HG03066 (cell line): Measurements from ENCODE around the gene GPM6B.
"Not testable (repeated sequence)": the region's sequence is repeated elsewhere in the genome, so short reads cannot be mapped to it uniquely, and the experiment has no call there.

Source experiments
- ATAC-seq: cut with Tn5 transposase; IDR thresholded peaks from one replicate; pipeline ENCODE4 v1.9.1; 2021; ENCODE audit warnings: low read depth; ENCODE audit not compliant: unreplicated experiment

The GPM6B gene

DNA sequence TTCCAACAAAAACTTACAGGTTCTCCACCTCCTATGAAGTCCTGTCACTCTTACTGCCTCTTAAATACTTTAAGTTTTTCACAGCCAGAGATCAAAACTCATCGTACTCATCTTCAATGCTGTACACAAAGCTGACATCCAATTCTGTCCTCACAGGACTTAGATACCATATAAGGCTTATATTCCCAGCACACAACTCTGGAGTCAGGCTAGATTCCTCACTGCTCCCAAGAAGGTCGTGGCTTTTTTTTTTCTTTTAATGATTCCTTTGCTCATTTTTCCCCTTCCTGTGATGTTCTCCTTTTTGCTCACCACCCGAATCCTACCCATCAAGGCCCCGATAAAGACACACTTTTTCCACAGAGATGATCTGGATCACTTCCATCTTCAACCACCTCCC is 83.4 kb downstream of the GPM6B start:
- ATAC-seq, result no peak

DNA sequence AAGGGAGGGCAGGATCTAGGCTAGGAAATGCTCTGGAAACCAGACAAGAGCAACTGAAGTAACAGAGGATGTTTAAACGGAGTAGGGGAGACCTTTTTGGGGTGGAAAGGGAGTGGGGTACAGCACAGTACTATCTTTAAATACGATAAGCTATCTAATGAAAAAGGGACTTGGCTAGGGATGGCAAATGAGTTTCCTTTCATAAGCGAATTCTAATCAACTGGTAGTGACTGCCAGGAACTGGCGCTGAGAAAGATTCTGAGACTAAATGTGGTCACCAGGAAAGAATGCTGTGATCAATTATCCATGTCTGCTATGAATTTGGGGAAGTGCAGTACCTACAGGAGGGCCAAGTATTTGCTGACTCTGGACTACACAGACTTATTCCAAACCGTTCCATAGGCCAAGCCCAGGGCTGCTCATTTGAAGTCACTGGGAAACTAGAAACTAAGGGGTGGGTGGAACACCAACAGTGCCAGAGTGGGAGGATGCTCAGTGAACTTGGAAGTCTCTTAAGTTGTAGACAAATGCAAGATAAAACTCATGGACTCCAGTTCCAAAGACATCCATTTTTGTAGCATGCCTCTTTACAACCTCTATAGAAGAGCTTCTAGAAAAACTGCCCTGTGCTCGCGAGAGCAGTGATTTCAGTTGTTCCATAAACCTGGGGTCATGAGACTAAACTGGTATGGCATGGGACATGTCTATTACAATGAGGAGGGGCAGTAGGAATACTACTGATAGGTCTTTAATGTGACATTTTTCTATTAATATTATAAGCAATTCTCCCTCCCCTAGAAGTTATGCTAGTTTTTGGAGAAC is 84.4 kb downstream of the GPM6B start:
- no peak for ATAC-seq

DNA sequence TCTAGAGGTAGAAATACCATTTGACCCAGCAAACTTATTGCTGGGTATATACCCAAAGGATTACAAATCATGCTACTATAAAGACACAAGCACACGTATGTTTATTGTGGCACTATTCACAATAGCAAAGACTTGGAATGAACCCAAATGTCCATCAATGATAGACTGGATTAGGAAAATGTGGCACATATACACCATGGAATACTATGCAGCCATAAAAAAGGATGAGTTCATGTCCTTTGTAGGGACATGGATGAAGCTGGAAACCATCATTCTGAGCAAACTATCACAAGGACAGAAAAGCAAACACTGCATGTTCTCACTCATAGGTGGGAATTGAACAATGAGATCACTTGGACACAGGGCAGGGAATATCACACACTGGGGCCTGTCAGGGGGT is 86.4 kb downstream of the GPM6B start:
- ATAC-seq, result not testable (repeated sequence)

DNA sequence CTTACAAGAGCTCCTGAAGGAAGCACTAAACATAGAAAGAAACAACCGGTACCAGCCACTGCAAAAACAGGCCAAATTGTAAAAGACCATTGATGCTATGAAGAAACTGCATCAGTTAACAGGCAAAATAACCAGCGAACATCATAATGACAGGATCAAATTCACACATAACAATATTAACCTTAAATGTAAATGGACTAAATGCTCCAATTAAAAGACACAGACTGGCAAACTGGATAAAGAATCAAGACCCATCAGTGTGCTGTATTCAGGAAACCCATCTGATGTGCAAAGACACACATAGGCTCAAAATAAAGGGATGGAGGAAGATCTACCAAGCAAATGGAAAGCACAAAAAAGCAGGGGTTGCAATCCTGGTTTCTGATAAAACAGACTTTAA is 90.3 kb downstream of the GPM6B start:
- not testable (repeated sequence) for ATAC-seq

DNA sequence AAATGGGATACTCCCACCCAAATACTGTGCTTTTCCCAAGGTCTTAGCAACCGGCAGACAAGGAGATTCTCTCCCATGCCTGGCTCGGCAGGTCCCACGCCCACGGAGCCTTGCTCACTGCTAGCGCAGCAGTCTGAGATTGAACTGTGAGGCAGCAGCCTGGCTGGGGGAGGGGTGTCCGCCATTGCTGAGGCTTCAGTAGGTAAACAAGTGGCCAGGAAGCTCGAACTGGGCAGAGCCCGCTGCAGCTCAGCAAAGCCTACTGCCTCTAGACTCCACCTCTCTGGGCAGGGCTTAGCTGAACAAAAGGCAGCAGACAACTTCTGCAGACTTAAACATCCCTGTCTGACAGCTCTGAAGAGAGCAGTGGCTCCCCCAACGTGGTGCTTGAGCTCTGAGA is 92.0 kb downstream of the GPM6B start:
- ATAC-seq, result not testable (repeated sequence)

DNA sequence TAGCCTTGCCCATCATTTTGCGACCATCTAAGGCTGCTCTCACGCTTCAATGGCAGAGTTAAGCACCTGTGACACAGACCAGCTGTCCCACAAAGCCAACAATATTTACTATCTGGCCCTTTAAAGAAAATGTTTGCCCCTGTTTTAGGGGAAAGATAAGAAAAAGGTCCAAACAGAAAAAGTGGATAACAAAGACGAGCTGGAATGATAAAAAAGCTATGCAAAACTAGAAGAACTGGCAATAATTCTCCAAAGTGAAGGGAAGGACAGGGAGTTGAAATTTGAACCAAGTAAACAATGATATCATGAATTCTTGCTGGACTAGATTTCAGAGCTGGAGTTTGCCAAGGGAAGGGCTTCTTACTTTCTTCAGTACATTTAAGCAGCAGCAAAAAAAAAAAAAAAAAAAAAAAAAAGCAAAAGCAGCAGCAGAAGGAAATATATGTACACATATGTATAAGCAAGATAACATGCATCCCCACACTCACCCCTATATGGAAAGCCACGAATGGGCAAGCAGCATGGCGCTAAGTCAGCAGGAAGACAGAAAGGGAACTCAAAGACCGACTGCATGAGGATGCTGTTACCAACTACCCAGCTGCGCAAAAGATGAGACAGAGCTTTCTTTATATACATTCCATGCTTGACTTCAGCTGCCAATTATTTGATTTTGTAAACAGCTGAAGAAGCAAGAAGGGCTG is 94.9 kb downstream of the GPM6B start:
- ATAC-seq, result no peak

DNA sequence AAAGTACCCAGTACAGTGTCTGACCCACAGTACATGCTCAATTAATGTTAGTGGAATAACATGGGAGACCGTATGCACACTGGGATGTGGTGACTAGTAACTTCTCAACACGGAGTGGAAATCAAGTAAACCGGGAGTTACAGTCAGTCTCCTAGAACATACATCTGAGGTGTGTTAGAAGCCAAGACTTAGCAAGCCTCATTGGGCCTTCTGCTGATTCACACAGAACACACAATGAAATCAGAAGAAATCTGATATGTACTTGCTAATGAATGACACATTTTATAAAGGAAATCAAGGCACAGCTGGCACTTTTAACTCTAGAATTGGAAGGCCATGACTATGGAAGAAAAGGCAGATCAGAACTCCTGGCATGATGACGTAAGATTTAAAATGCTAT is 95.5 kb downstream of the GPM6B start:
- ATAC-seq, result no peak
